Stimulated activated CD4-positive, alpha-beta T cell treated with anti-CD3 and anti-CD28 coated beads, Interleukin-2, amount 100 ng/mL, for 24 hours (primary cell): ENCODE measurements around the gene FOXD4.
"Not testable (repeated sequence)": the region's sequence is repeated elsewhere in the genome, so short reads cannot be mapped to it uniquely, and the experiment has no call there.

Experiments
- DNase-seq, 2 donors: peaks; one replicate each; pipeline ENCODE4 v3.0.0-alpha.2; 2020

Gene FOXD4

DNA sequence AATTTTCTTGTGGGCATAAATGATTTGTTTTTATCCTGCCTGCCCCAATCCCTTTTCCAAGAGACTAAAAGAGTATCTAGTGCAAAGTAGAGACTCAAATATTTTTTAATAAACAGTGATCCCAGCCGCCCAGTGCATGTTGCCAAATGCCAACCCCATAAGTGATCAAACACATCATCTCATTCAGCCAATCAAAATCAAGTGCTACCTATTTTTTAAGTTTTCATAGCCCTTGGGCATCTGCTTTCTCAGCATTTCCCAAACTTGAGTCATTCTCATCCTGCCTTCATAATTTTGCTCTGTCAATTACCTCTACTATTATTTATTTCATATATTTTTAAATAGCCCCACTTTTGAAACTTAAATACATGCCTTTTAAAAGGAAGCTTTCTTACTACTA, 27.4 kb downstream of the FOXD4 start:
- not testable (repeated sequence) for DNase-seq

DNA sequence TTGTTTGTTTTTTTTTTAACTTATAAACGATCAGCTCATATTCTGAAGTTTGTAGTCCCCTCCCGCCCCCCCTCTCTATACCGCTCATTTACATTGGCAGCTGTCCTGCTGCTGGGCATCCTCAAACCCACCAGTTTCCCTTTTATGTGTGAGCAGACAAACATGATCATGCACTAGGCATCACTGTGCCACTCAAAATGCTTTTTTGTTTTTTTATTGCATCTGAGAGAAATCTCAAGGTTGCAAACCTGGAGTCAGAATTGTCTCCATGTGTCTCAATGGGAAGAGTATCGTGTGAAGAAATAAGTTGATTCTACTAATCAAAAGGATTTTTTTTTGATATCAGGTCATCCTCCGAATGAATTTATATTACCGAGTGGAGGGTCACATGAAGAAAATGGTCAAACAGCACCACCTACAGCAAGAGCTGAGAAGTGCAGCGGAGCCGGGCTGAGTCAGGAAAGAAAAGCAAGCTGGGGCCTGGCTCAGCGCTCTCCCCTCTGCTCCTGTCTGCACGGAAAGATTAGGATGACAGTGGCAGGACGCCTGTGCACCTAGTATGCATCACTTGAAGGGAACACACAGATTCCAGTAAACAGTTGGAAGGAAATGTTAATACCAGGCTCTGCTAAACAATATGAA, 29.7 kb downstream of the FOXD4 start:
- not testable (repeated sequence) for DNase-seq

DNA sequence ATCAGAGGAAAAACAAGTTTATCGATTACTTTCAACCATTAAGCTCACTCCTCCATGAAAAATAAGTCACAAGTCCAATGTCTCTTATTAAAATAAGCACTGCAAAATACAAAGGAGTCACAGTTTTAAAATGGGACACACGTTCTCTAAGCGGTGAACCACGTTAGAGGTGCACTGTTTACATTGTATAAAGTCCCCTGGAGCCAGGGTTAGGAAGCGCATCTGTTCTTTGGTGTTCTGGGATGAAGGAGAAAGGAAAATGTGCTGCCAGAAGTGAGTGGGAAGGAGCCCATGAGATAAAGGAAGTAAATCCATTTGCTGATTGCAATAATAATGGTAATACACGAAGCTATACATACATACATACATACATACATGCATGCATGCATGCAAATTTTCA, 30.4 kb downstream of the FOXD4 start:
- DNase-seq, result not testable (repeated sequence)

DNA sequence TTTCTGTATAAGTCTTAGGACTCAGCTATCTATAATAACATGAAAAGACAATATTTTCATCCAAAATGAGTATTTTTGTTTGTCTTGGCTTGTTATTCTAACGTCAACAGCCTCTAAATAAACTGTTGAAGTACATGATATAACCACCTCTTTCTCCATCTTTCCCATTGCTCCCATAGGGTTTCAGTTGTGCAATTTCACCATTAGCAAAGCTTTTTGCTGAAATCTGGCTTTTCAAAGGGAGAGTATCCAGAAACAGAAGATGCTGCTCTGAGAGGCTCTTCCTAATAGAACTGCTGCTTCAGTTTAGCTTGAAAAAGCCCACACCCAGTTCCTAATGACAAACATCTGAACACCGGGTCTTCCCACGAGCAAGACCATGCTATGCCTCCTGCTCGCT, 31.1 kb downstream of the FOXD4 start:
- DNase-seq, result not testable (repeated sequence)

DNA sequence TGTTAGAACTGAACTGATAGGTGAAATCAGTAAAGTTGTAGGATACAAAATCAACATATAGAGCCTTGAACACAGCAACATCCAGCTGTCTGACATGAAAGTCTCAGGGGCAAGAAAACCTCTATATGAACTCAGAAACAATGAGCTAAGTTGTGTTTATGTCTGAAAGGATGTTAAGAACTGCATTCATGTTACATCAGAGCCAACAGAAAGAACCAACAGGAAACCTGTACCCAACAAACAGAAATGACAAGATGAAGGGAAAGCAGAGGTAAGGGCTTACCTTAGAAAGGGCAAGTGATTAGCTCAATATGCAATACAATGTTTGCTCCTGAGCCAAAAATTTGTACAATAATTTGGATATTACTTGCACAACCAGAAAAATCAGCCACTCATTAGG, 31.5 kb downstream of the FOXD4 start:
- not testable (repeated sequence) for DNase-seq

DNA sequence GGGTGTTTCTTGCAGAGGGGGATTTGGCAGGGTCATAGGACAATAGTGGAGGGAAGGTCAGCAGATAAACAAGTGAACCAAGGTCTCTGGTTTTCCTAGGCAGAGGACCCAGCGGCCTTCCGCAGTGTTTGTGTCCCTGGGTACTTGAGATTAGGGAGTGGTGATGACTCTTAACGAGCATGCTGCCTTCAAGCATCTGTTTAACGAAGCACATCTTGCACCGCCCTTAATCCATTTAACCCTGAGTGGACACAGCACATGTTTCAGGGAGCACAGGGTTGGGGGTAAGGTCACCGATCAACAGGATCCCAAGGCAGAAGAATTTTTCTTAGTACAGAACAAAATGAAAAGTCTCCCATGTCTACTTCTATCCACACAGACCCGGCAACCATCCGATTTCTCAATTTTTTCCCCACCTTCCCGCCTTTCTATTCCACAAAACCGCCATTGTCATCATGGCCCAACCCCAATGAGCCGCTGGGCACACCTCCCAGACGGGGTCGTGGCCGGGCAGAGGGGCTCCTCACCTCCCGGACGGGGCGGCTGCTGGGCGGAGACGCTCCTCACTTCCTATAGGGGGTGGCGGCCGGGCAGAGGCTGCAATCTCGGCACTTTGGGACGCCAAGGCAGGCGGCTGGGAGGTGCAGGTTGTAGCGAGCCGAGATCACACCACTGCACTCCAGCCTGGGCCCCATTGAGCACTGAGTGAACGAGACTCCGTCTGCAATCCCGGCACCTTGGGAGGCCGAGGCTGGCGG, 35.1 kb downstream of the FOXD4 start:
- DNase-seq, result not testable (repeated sequence)

DNA sequence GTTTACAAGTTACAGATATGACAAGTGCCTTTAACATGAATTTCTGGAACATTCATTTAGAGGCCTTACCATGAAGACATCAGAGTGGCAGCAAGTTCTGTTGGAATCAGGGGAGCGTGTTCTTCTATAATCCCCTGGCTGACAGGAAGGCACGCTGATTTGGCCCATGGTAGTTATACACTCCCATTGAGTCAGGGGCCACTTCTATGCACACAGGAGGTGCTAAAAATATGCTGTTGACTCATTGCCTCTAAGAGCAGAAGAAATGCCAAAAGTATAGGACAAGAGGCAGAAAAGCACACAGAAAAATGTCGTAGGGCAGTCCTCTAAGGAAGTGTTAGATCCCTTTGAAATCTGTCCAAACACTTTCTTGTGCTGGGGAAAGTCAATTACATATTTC, 39.9 kb downstream of the FOXD4 start:
- DNase-seq, result not testable (repeated sequence)

DNA sequence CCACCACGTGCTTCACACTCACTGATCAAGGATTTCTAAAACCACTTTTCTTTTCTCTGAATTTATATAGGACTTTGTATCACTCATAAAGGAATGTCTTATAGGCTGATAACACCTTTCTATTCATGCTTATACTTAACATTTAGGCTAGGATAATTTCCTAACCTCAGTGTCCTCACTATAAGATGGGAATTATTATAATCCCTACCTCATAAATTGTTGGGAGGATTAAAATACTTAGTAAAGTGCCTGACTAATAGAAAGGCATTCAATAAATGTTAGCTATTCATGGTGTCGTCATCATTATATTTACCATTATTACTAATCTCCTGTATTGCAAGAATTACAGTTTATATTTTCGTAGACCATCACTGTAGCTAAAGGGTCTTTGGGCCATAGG, 41.8 kb downstream of the FOXD4 start:
- DNase-seq, result not testable (repeated sequence)

DNA sequence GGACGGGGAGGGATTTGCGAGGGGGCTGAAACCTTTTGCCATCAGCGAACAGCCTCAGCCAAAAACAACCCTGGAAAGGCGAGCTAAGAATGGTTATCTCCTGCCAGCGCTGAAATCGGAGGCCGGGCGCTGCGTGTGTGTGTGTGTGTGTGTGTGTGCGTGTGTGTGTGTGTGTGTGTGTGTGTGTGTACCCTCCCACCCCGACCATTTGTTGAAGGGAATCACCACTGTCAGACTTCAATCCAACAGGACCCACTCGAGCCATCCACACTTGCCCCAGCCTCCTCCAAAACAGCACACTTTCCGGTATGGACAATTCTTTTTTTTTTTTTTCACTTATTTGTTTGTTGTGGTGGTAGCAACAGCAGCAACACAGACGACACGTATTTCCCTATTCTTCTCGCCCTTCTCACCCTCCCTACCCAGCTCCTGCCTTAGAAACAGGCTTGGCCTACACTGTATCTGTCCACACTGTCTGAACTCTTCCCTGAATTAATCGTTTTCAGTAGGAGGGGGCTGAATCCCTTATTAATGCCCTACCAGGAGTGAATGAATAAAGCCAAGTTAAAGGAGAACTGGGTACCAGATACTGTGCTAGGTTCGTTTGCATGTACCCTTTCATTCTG, 44.2 kb downstream of the FOXD4 start:
- not testable (repeated sequence) for DNase-seq

DNA sequence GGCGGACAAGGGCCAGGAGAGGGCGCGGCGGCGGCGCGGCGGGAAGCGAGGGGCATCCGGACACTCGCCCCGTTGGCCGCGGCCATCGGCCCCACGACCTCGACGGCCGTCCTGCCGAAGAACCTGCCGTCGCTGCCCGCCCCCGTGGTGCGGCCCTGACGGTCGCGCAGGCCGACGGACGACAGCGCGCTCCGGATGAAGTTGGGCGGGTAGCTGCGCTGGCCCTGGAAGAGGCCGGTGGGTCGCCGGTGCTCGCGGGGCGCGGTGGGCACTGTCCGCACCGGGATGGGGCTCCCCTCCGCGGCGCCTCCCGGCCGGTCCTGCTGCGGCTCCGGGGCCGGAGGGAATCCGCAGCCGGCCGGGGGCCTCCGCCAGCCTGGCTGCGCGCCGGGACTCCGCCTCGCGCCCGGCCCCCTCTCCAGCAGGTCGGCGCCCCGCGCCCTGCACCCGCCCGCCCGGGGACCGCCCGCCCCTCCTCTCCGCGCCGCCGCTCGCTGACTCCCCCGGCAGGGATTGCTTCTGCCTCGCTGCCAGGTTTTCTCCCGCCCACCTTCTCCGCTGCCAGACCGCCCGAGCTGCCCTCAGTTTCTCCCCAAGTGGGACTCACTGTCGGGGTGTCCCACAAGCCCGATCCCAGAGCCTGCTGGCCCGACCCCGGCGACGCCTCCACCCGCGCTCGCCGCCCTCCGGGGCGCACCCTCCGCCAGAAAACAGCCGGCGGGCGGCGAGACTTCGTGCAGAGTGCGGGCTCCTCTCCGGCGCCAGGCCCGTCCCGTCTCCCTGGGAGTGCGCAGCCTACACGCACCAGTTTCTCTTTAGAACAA, 44.9 kb downstream of the FOXD4 start:
- peak; percentile 17 to 19 for DNase-seq
